ENCODE measurements around the gene DLX3. TPM values are rescaled to one million over a fixed set of nuclear protein-coding genes. Genes with fewer than 3 reads are reported as not detected.

DLX3 gene
- polyA plus RNA-seq, 2 of the 4 experiments (the other 2 are of a cell fraction) = 0.17 TPM; not detected in 1

GRCh38 chr17:49985310-49985990, 9.6 kb downstream of the DLX3 start:
- Histone ChIP-seq H3K9me3 (no peaks in the 10 kb centered on the region), H3K4me2 (no peak overlapping the region), H3K27ac (no peak overlapping the region), H3K4me1 (peaks cover 12% of the 10 kb centered on the region), H3K4me3 (no peak overlapping the region)
- CTCF ChIA-PET = interaction anchor here (1.0 to 82.2 kb wide), 6 partner anchors 9 to 429 kb away, joined by 3 to 2613 read pairs (median 196); partner anchors contain the start of genes DLX3 and TAC4
- ATAC-seq (no peak), FAIRE-seq (no peak), DNase-seq (ENCODE audit: low read depth in 1 of 2, low spot score in 1 of 2) (no peak)
- POLR2A ChIA-PET = no interaction called here
- WGBS (ENCODE audit: missing lambda C conversion rate) = 50% methylated on average over 3 of the region's 3 CpGs
- no peak for TF ChIP-seq POLR2AphosphoS2 (conservative IDR thresholded peaks at IDR 0.05; ENCODE audit: low read length)
- TF ChIP-seq MAX (IDR thresholded peaks at IDR 0.05) = no peak
- no peak for TF ChIP-seq HEYL (CRISPR knock-in tag; IDR thresholded peaks at IDR 0.05)

GRCh38 chr17:49984776-49985175, 10.2 kb downstream of the DLX3 start:
- no peak overlapping the region for H3K4me3 ChIP-seq
- H3K4me2 ChIP-seq = no peak overlapping the region
- TF ChIP-seq NFE2L2 (conservative IDR thresholded peaks at IDR 0.05; ENCODE audit: low read length) = no peak
- no peak for TF ChIP-seq NR3C1 (IDR thresholded peaks at IDR 0.05)
- peak; percentile 91 for TF ChIP-seq ZFP36 (IDR thresholded peaks at IDR 0.05; ENCODE audit: borderline replicate concordance, partially characterized antibody)
- TF ChIP-seq JUNB (IDR thresholded peaks at IDR 0.05) = no peak
- no peak for TF ChIP-seq RAD21 (conservative IDR thresholded peaks at IDR 0.05 in 1 of 2, IDR thresholded peaks at IDR 0.05 in 1 of 2)
- TF ChIP-seq RNF2 (IDR thresholded peaks at IDR 0.05; ENCODE audit: borderline replicate concordance, low read depth) = no peak
- TF ChIP-seq KDM1A (IDR thresholded peaks at IDR 0.05; ENCODE audit: low read depth) = no peak
- TF ChIP-seq GATA3 (IDR thresholded peaks at IDR 0.05; ENCODE audit: borderline replicate concordance) = no peak
- ChIA-PET CTCF (interaction anchor here (0.7 to 82.2 kb wide), 7 partner anchors 11 to 417 kb away, joined by 3 to 2613 read pairs (median 6); partner anchors contain the start of genes DLX3 and TAC4), POLR2A (no interaction called here)
- no peak for ATAC-seq
- H3K27ac ChIP-seq = no peak overlapping the region
- DNase-seq (ENCODE audit: low read depth in 1 of 2, low spot score in 1 of 2) = no peak
- 49% methylated on average over 2 of the region's 2 CpGs for WGBS (ENCODE audit: missing lambda C conversion rate)
- peaks cover 12% of the 10 kb centered on the region for H3K4me1 ChIP-seq
- FAIRE-seq = no peak
- no peaks in the 10 kb centered on the region for H3K9me3 ChIP-seq

GRCh38 chr17:49984283-49984682, 10.7 kb downstream of the DLX3 start:
- 24% methylated on average over 3 of the region's 3 CpGs for WGBS (ENCODE audit: missing lambda C conversion rate)
- ChIA-PET CTCF (interaction anchor here (0.7 to 82.2 kb wide), 7 partner anchors 11 to 417 kb away, joined by 3 to 2613 read pairs (median 6); partner anchors contain the start of genes DLX3 and TAC4), POLR2A (interaction anchor here (0.8 kb wide), 1 partner anchor 16 kb away, joined by 3 read pairs; the partner anchor contains the start of gene DLX4)
- H3K4me1 ChIP-seq = peaks cover 12% of the 10 kb centered on the region
- ATAC-seq = no peak
- H3K4me3 ChIP-seq = no peak overlapping the region
- FAIRE-seq = no peak
- TF ChIP-seq MAZ (IDR thresholded peaks at IDR 0.05; ENCODE audit: borderline replicate concordance, low read depth, low read length) = no peak
- TF ChIP-seq MAFK (IDR thresholded peaks at IDR 0.05; ENCODE audit: partially characterized antibody) = peak; percentile 96
- no peak overlapping the region for H3K27ac ChIP-seq
- H3K4me2 ChIP-seq = no peak overlapping the region
- no peaks in the 10 kb centered on the region for H3K9me3 ChIP-seq
- DNase-seq (ENCODE audit: low read depth in 1 of 2, low spot score in 1 of 2) = no peak

- WGBS (ENCODE audit: missing lambda C conversion rate) = 44% methylated on average over 7 of the region's 7 CpGs
- FAIRE-seq (no peak), DNase-seq (ENCODE audit: low read depth in 1 of 2, low spot score in 1 of 2) (no peak), ATAC-seq (peak in 1 of 2 experiments; percentile 9; a peak in 2 of 6 replicates)
- TF ChIP-seq ATOH8 (CRISPR knock-in tag; IDR thresholded peaks at IDR 0.05; ENCODE audit: low read depth) = no peak
- TF ChIP-seq HOXB13 (CRISPR knock-in tag; IDR thresholded peaks at IDR 0.05; ENCODE audit: low read depth) = no peak
- no peak for TF ChIP-seq MAFK (IDR thresholded peaks at IDR 0.05; ENCODE audit: partially characterized antibody)
- no peak for TF ChIP-seq SMC3 (IDR thresholded peaks at IDR 0.05)
- no peak for TF ChIP-seq HES2 (IDR thresholded peaks at IDR 0.05)
- no peak for TF ChIP-seq FOSB (CRISPR knock-in tag; IDR thresholded peaks at IDR 0.05)
- TF ChIP-seq POLR2AphosphoS2 (conservative IDR thresholded peaks at IDR 0.05; ENCODE audit: low read length) = no peak
- Histone ChIP-seq H3K9me3 (no peaks in the 10 kb centered on the region), H3K27ac (no peak overlapping the region), H3K4me3 (no peak overlapping the region), H3K4me1 (no peaks in the 10 kb centered on the region), H3K4me2 (no peak overlapping the region)
- ChIA-PET POLR2A (interaction anchor here (1.4 kb wide), 1 partner anchor 12 kb away, joined by 3 read pairs; the partner anchor contains the start of gene DLX4), CTCF (interaction anchor here (19.1 to 82.2 kb wide), 3 partner anchors 15 to 116 kb away, joined by 365 to 2613 read pairs (median 1602); partner anchors contain the start of genes DLX3 and TAC4)
These were observed 14.3 kb downstream of the DLX3 start for GRCh38 chr17:49980703-49981197.

Measured in A549 (cell line).